ENCODE measurements around the gene AMZ1.

DNA sequence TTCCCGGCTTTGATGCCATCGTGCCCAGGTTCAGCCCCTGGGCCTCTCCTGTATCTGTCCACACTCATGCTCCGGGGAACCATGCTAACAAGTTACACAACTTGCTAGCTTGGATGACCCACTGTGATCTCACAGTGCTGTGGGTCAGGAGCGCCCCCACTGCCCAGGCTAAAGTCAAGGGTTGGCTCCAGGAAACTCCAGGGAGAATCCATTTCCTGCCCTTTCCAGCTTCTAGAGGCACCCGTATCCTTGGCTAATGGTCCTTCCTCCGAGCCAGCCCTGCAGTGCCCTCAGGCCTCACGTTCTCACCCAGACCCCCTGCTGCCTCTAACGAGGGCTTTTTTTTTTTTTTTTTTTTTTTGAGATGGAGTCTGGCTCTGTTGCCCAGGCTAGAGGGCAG is 19.5 kb downstream of the AMZ1 start:
- TF ChIP-seq EZH2 (IDR thresholded peaks at IDR 0.05; ENCODE audit: insufficient read depth, poor library complexity, severe bottlenecking): no peak
- no peak for TF ChIP-seq EZH2phosphoT487 (IDR thresholded peaks at IDR 0.05; ENCODE audit: insufficient read depth, low read depth)
